Upper lobe of left lung (tissue), 4 donors: Measurements from ENCODE around the gene POLA1.

Experiments
- EP300 ChIP-seq, 4 donors: sonication (generic); formaldehyde crosslinking; IDR thresholded peaks; one replicate each; pipeline ENCODE4 v1.5.1; 2017; ENCODE audit warnings: antibody characterized with exemption in 4 of 4, control low read depth in 2 of 4
- POLR2A ChIP-seq, 4 donors: fragments of 450-650 bp; IDR thresholded peaks; one replicate each; pipeline ENCODE4 v1.5.1; 2016 to 2017; ENCODE audit warnings: antibody characterized with exemption in 4 of 4, mild to moderate bottlenecking in 2 of 4
- POLR2AphosphoS5 ChIP-seq, 2 donors: sonication (generic); formaldehyde crosslinking; IDR thresholded peaks; one replicate each; pipeline ENCODE4 v1.5.1; 2017; ENCODE audit warnings: antibody characterized with exemption in 2 of 2
- TF ChIP-seq, protein P1 (sequence below), 6 experiments: fragments of 450-650 bp in 4 of 6; fragments of 200-600 bp in 2 of 6; sonication (generic) in 2 of 6; IDR thresholded peaks; one replicate each; pipeline ENCODE4 v1.5.1; 2016 to 2019; ENCODE audit warnings: antibody characterized with exemption in 6 of 6

DNA sequence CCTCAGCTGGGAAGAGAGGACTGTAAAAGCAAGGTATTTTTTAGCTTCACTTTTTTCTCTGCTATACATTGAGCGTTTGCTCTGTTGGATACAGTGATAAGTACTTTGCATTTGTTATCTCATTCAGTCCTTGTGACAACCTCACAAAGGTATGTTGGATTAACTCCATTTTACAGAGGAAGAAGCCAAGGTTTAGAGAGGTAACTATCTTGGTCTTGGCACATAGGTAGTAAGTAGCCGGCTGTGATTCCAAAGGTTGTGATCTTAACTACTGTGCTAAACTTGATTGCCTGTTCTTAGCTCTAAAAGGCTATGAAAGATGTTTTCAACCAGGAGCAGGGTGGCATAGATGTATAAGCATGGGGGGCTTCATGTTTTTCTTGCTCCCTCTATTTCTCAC is 134.4 kb downstream of the POLA1 start:
- TF ChIP-seq, protein P1, sequence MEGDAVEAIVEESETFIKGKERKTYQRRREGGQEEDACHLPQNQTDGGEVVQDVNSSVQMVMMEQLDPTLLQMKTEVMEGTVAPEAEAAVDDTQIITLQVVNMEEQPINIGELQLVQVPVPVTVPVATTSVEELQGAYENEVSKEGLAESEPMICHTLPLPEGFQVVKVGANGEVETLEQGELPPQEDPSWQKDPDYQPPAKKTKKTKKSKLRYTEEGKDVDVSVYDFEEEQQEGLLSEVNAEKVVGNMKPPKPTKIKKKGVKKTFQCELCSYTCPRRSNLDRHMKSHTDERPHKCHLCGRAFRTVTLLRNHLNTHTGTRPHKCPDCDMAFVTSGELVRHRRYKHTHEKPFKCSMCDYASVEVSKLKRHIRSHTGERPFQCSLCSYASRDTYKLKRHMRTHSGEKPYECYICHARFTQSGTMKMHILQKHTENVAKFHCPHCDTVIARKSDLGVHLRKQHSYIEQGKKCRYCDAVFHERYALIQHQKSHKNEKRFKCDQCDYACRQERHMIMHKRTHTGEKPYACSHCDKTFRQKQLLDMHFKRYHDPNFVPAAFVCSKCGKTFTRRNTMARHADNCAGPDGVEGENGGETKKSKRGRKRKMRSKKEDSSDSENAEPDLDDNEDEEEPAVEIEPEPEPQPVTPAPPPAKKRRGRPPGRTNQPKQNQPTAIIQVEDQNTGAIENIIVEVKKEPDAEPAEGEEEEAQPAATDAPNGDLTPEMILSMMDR (IDR thresholded peaks at IDR 0.05) = no peak
- no peak for TF ChIP-seq POLR2A (IDR thresholded peaks at IDR 0.05)
- no peak for TF ChIP-seq EP300 (IDR thresholded peaks at IDR 0.05)
- TF ChIP-seq POLR2AphosphoS5 (IDR thresholded peaks at IDR 0.05) = no peak
